GM10266 (cell line): ENCODE measurements around the gene EIF5A.

Experiments used
- DNase-seq: peaks from one replicate; pipeline ENCODE4 v3.0.0; 2012; ENCODE audit errors: extremely low spot score
- TF ChIP-seq, protein P1 (sequence below): IDR thresholded peaks from 2 replicates; pipeline ENCODE4 v1.5.1; 2012; ENCODE audit warnings: mild to moderate bottlenecking, low read depth; ENCODE audit not compliant: control insufficient read depth, insufficient read depth; ENCODE audit errors: missing control alignments

EIF5A gene

GRCh38 chr17:7293816-7294613, 13.4 kb upstream of the EIF5A start:
- peak; percentile 45 for DNase-seq
- TF ChIP-seq, protein P1, sequence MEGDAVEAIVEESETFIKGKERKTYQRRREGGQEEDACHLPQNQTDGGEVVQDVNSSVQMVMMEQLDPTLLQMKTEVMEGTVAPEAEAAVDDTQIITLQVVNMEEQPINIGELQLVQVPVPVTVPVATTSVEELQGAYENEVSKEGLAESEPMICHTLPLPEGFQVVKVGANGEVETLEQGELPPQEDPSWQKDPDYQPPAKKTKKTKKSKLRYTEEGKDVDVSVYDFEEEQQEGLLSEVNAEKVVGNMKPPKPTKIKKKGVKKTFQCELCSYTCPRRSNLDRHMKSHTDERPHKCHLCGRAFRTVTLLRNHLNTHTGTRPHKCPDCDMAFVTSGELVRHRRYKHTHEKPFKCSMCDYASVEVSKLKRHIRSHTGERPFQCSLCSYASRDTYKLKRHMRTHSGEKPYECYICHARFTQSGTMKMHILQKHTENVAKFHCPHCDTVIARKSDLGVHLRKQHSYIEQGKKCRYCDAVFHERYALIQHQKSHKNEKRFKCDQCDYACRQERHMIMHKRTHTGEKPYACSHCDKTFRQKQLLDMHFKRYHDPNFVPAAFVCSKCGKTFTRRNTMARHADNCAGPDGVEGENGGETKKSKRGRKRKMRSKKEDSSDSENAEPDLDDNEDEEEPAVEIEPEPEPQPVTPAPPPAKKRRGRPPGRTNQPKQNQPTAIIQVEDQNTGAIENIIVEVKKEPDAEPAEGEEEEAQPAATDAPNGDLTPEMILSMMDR: no peak

DNA sequence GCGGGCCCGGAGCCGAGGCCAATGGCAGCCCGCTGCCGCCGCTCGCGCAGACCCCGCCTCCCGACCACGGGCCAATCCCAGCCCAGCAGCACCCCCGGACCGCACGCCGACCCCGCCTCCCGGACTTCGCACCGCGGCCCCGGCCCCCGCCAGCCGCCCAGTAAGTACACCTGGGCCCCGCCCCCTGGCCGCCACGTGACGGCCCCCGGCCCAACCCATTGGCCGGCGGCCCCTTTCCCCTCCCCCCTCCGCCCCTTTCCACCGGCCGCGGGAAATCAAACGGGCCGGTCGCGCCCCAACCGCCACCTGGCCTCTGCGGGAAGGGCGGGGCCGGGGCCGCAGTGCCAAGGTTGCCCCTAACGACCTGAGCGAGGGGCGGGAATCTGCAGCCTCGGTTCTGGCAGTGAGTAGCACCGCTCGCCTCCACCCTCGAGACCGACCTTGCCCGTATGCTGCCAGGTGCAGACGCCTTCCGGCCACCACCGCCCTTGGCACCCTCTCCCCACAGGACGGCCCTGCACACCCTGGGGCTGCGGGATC, 12.7 kb upstream of the EIF5A start, which contains the start of gene YBX2:
Gene YBX2, minus strand, starts transcription at position 26 of the 540 bp plus-strand sequence. CDS start 139 bp downstream, outside the sequence.
- TF ChIP-seq, protein P1: no peak
- peak; percentile 95 for DNase-seq

GRCh38 chr17:7295230-7296180, 11.9 kb upstream of the EIF5A start:
- TF ChIP-seq, protein P1: no peak
- peak; percentile 32 for DNase-seq

GRCh38 chr17:7296189-7296861, 11.1 kb upstream of the EIF5A start:
- TF ChIP-seq, protein P1: peak; percentile 96
- peak; percentile 86 for DNase-seq

GRCh38 chr17:7304179-7304578, 3.2 kb upstream of the EIF5A start:
- no peak for DNase-seq
- TF ChIP-seq, protein P1: no peak

DNA sequence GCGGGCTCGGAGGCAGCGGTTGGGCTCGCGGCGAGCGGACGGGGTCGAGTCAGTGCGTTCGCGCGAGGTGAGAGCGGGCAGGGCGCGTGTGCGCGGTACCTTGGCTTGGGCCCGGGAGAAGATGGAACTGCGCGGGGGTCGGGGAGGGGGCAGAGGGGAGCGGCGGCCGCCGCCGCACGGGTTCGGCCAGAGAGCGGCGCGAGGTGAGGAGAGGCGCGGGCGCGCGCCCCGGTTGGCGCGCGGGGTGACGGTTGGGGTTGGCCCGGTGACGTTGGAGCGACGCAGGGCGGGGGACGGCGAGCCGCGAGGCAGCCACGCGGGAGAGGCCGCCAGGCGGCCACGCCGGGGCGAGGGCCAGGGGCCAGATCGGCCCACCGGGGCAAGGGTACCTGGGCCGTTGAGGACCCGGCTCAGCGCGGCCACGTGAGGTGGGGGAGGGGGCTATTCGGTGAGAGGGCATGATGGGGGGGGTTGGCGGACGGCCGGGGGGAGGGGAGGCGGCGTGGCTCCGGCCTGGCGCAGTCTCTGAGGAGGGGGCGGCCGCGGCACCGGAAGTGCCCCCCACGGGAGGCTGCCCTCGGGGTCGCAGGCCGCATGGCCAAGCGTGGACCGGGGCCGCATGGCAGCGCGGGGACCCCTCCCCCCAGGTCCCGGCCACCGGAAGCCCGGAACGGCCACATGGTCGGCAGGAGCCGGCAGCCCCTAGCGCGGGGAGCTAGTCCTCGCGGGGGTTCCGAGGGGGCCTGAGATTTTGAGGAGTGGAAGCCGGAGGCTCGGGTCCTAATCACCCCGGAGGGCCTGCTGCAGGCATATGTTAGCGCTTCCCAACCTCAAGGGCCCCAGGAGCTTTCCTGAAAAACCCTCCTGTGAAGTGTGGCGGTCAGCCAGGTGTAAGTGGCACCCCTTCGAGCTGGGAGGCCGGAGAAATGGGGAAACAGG, 527 bp downstream of the EIF5A start:
- DNase-seq: no peak

More for the DNA sequence above, 527 bp downstream of the EIF5A start:
- TF ChIP-seq, protein P1: no peak
